HepG2 (cell line): ENCODE measurements around the gene KIF17. TPM values are rescaled to one million over a fixed set of nuclear protein-coding genes. Genes with fewer than 3 reads are reported as not detected.
A peak's percentile ranks its signal among the peaks of the same experiment; 100 is the strongest.

Experiments used
- CEBPG ChIP-seq: IDR thresholded peaks from 2 replicates; pipeline ENCODE4 v1.6.1; 2016
- DPF2 ChIP-seq: sonication (generic); formaldehyde crosslinking; IDR thresholded peaks from 2 replicates; pipeline ENCODE4 v1.4.0; 2020; ENCODE audit warnings: mild to moderate bottlenecking, low read depth, missing genetic modification reagents, borderline replicate concordance
- EED ChIP-seq: sonication (generic); formaldehyde crosslinking; IDR thresholded peaks from 2 replicates; pipeline ENCODE4 v1.5.0; 2020; ENCODE audit warnings: mild to moderate bottlenecking, missing genetic modification reagents
- GATAD2A ChIP-seq: IDR thresholded peaks from 2 replicates; pipeline ENCODE4 v1.6.1; 2016
- HDAC1 ChIP-seq: sonication (generic); formaldehyde crosslinking; IDR thresholded peaks from 2 replicates; pipeline ENCODE4 v1.5.1; 2020; ENCODE audit warnings: mild to moderate bottlenecking, missing genetic modification reagents
- RARA ChIP-seq: IDR thresholded peaks from 2 replicates; pipeline ENCODE4 v1.6.1; 2016; ENCODE audit warnings: missing genetic modification reagents, missing compliant biosample characterization
- REPIN1 ChIP-seq: sonication (generic); formaldehyde crosslinking; IDR thresholded peaks from 2 replicates; pipeline ENCODE4 v1.8.0; 2022; ENCODE audit warnings: missing genetic modification reagents, low read depth, mild to moderate bottlenecking, borderline replicate concordance
- SAP130 ChIP-seq: IDR thresholded peaks from 2 replicates; pipeline ENCODE4 v1.6.1; 2016; ENCODE audit warnings: low read depth
- SETDB1 ChIP-seq: sonication (generic); formaldehyde crosslinking; IDR thresholded peaks from 2 replicates; pipeline ENCODE4 v1.5.1; 2020; ENCODE audit warnings: missing genetic modification reagents, mild to moderate bottlenecking, borderline replicate concordance
- ZBTB2 ChIP-seq: sonication (generic); formaldehyde crosslinking; IDR thresholded peaks from 2 replicates; pipeline ENCODE4 v1.8.0; 2022; ENCODE audit warnings: low read depth, missing genetic modification reagents
- ZBTB8A ChIP-seq: sonication (generic); formaldehyde crosslinking; IDR thresholded peaks from 2 replicates; pipeline ENCODE4 v1.4.0; 2020; ENCODE audit warnings: mild to moderate bottlenecking, low read depth, missing genetic modification reagents, borderline replicate concordance
- ZFAT ChIP-seq: sonication (generic); formaldehyde crosslinking; conservative IDR thresholded peaks from 2 replicates; pipeline ENCODE4 v1.8.1; 2023; ENCODE audit warnings: missing genetic modification reagents, inconsistent platforms
- ZFX ChIP-seq: sonication (generic); formaldehyde crosslinking; IDR thresholded peaks from 2 replicates; pipeline ENCODE4 v1.4.0; 2020; ENCODE audit warnings: mild to moderate bottlenecking, low read depth, missing genetic modification reagents, moderate library complexity
- ZFY ChIP-seq: sonication (generic); formaldehyde crosslinking; IDR thresholded peaks from 2 replicates; pipeline ENCODE4 v1.4.0; 2020; ENCODE audit warnings: missing genetic modification reagents
- ZNF251 ChIP-seq: sonication (generic); formaldehyde crosslinking; IDR thresholded peaks from 2 replicates; pipeline ENCODE4 v1.9.0; 2021; ENCODE audit warnings: mild to moderate bottlenecking, missing genetic modification reagents
- ZNF33A ChIP-seq: sonication (generic); formaldehyde crosslinking; IDR thresholded peaks from 2 replicates; pipeline ENCODE4 v1.5.1; 2020; ENCODE audit warnings: missing genetic modification reagents, mild to moderate bottlenecking, moderate library complexity, borderline replicate concordance
- ZNF543 ChIP-seq: sonication (generic); formaldehyde crosslinking; IDR thresholded peaks from 2 replicates; pipeline ENCODE4 v1.4.0; 2020; ENCODE audit warnings: mild to moderate bottlenecking, missing genetic modification reagents
- ZNF747 ChIP-seq: sonication (generic); formaldehyde crosslinking; IDR thresholded peaks from 2 replicates; pipeline ENCODE4 v1.8.1; 2023; ENCODE audit warnings: missing genetic modification reagents, mild to moderate bottlenecking, borderline replicate concordance
- polyA plus RNA-seq, 8 experiments: library from polyadenylated mRNA; depleted of rRNA in 3 of 8; stranded (reverse) in 7 of 8; unstranded in 1 of 8; fragments of >200 nt; fragmentation: Illumina TruSeq in 4 of 8; extraction: Trizol in 4 of 8; gene quantifications; 2 replicates each; pipeline versions ENCODE4 v1.2.1 to v1.2.3, GENCODE V29; 2011 to 2016; ENCODE audit warnings: low read depth in 4 of 8, missing spikeins in 1 of 8, mixed read lengths in 1 of 8; ENCODE audit not compliant: insufficient read depth in 1 of 8
- total RNA-seq, 5 experiments: library from RNA; depleted of rRNA; stranded (reverse); fragments of >200 nt; fragmentation: Illumina TruSeq; extraction: Trizol; gene quantifications; 2 replicates each; pipeline ENCODE4 v1.2.3, GENCODE V29; 2016; ENCODE audit warnings: low read depth in 1 of 5
- TF ChIP-seq, protein P1 (sequence below): sonication (generic); formaldehyde crosslinking; IDR thresholded peaks from 2 replicates; pipeline ENCODE4 v1.5.0; 2020; ENCODE audit warnings: missing genetic modification reagents
- TF ChIP-seq, protein P2 (sequence below): sonication (generic); formaldehyde crosslinking; IDR thresholded peaks from 2 replicates; pipeline ENCODE4 v1.4.0; 2020; ENCODE audit warnings: mild to moderate bottlenecking, missing genetic modification reagents, borderline replicate concordance
- TF ChIP-seq, protein P3 (sequence below): sonication (generic); formaldehyde crosslinking; IDR thresholded peaks from 2 replicates; pipeline ENCODE4 v1.5.1; 2020; ENCODE audit warnings: mild to moderate bottlenecking, missing genetic modification reagents, borderline replicate concordance

KIF17 gene
- total and polyA plus RNA-seq, 2 of the 13 experiments (the other 11 are each of a cell fraction or from before 2014, with no cell fraction given), result 0.24 to 0.44 TPM

DNA sequence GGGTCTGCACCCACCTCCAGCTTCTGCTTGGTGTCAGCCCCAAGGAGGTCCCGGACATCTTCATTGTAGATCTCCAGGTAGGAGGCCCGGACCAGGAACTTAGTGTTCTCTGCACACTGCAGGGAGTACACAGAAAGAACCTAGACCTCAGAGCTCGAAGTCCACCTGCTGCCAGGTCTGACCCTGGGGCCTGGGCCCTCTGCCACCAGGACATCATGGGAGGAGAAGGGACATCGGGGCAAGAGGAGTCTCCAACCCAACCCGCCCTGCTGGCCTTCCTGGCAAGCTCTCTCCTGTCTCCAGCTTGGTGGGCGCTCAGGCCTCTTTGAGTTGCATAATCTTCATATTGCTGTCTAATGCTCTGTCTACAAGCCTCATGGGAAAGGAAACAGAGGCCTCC lies 4.4 kb downstream of the KIF17 start (continued):
- TF ChIP-seq SAP130 (CRISPR knock-in tag), result peak; percentile 22; the same call in 1 of the 2 replicates
- TF ChIP-seq, protein P1, sequence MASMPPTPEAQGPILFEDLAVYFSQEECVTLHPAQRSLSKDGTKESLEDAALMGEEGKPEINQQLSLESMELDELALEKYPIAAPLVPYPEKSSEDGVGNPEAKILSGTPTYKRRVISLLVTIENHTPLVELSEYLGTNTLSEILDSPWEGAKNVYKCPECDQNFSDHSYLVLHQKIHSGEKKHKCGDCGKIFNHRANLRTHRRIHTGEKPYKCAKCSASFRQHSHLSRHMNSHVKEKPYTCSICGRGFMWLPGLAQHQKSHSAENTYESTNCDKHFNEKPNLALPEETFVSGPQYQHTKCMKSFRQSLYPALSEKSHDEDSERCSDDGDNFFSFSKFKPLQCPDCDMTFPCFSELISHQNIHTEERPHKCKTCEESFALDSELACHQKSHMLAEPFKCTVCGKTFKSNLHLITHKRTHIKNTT (CRISPR knock-in tag), result no peak
- 0 out of 2 replicates have a peak, but pooled peaks have one; percentile 53 for TF ChIP-seq ZNF33A (CRISPR knock-in tag)
- no peak for TF ChIP-seq DPF2 (CRISPR knock-in tag)
- TF ChIP-seq EED, result no peak
- TF ChIP-seq ZFY (CRISPR knock-in tag), result 0 out of 2 replicates have a peak, but pooled peaks have one; percentile 29
- TF ChIP-seq, protein P2, sequence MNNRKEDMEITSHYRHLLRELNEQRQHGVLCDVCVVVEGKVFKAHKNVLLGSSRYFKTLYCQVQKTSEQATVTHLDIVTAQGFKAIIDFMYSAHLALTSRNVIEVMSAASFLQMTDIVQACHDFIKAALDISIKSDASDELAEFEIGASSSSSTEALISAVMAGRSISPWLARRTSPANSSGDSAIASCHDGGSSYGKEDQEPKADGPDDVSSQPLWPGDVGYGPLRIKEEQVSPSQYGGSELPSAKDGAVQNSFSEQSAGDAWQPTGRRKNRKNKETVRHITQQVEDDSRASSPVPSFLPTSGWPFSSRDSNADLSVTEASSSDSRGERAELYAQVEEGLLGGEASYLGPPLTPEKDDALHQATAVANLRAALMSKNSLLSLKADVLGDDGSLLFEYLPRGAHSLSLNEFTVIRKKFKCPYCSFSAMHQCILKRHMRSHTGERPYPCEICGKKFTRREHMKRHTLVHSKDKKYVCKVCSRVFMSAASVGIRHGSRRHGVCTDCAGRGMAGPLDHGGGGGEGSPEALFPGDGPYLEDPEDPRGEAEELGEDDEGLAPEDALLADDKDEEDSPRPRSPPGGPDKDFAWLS (CRISPR knock-in tag), result no peak
- TF ChIP-seq HDAC1 (CRISPR knock-in tag), result 0 out of 2 replicates have a peak, but pooled peaks have one; percentile 51
- TF ChIP-seq ZBTB8A (CRISPR knock-in tag), result no peak
- TF ChIP-seq ZBTB2 (CRISPR knock-in tag), result no peak
- no peak for TF ChIP-seq REPIN1 (CRISPR knock-in tag)
- peak; percentile 23; the same call in 1 of the 2 replicates for TF ChIP-seq GATAD2A (CRISPR knock-in tag)
- no peak for TF ChIP-seq ZNF251
- TF ChIP-seq, protein P3, sequence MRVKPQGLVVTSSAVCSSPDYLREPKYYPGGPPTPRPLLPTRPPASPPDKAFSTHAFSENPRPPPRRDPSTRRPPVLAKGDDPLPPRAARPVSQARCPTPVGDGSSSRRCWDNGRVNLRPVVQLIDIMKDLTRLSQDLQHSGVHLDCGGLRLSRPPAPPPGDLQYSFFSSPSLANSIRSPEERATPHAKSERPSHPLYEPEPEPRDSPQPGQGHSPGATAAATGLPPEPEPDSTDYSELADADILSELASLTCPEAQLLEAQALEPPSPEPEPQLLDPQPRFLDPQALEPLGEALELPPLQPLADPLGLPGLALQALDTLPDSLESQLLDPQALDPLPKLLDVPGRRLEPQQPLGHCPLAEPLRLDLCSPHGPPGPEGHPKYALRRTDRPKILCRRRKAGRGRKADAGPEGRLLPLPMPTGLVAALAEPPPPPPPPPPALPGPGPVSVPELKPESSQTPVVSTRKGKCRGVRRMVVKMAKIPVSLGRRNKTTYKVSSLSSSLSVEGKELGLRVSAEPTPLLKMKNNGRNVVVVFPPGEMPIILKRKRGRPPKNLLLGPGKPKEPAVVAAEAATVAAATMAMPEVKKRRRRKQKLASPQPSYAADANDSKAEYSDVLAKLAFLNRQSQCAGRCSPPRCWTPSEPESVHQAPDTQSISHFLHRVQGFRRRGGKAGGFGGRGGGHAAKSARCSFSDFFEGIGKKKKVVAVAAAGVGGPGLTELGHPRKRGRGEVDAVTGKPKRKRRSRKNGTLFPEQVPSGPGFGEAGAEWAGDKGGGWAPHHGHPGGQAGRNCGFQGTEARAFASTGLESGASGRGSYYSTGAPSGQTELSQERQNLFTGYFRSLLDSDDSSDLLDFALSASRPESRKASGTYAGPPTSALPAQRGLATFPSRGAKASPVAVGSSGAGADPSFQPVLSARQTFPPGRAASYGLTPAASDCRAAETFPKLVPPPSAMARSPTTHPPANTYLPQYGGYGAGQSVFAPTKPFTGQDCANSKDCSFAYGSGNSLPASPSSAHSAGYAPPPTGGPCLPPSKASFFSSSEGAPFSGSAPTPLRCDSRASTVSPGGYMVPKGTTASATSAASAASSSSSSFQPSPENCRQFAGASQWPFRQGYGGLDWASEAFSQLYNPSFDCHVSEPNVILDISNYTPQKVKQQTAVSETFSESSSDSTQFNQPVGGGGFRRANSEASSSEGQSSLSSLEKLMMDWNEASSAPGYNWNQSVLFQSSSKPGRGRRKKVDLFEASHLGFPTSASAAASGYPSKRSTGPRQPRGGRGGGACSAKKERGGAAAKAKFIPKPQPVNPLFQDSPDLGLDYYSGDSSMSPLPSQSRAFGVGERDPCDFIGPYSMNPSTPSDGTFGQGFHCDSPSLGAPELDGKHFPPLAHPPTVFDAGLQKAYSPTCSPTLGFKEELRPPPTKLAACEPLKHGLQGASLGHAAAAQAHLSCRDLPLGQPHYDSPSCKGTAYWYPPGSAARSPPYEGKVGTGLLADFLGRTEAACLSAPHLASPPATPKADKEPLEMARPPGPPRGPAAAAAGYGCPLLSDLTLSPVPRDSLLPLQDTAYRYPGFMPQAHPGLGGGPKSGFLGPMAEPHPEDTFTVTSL (CRISPR knock-in tag), result 0 out of 2 replicates have a peak, but pooled peaks have one; percentile 20
- 0 out of 2 replicates have a peak, but pooled peaks have one; percentile 17 for TF ChIP-seq RARA (CRISPR knock-in tag)
- TF ChIP-seq ZFX (CRISPR knock-in tag), result peak; percentile 47; the same call in 1 of the 2 replicates
- no peak for TF ChIP-seq ZNF747
- no peak for TF ChIP-seq ZFAT (CRISPR knock-in tag)
- TF ChIP-seq SETDB1 (CRISPR knock-in tag), result no peak
- no peak for TF ChIP-seq CEBPG (CRISPR knock-in tag)
- TF ChIP-seq ZNF543 (CRISPR knock-in tag), result no peak
